ENCODE data around the gene RMP24.
A peak's percentile ranks its signal among the peaks of the same experiment; 100 is the strongest.

The RMP24 gene

GRCh38 chr18:35972197-35973000, at the start of gene RMP24 (continued):
- TF ChIP-seq ZBTB10 (CRISPR knock-in tag; IDR thresholded peaks at IDR 0.05; ENCODE audit: borderline replicate concordance) (peak; percentile 83), CHD4 (IDR thresholded peaks at IDR 0.05; ENCODE audit: borderline replicate concordance, low read length) (no peak), SUZ12 (IDR thresholded peaks at IDR 0.05; ENCODE audit: low read depth, low read length) (no peak), ZNF616 (CRISPR knock-in tag; IDR thresholded peaks at IDR 0.05; ENCODE audit: low read depth) (0 out of 2 replicates have a peak, but pooled peaks have one; percentile 27), ZNF543 (CRISPR knock-in tag; IDR thresholded peaks at IDR 0.05) (peak; percentile 96), HIVEP1 (CRISPR knock-in tag; IDR thresholded peaks at IDR 0.05) (peak; percentile 69; the same call in 1 of the 2 replicates), ZNF383 (CRISPR knock-in tag; IDR thresholded peaks at IDR 0.05; ENCODE audit: borderline replicate concordance) (no peak), ZNF784 (CRISPR knock-in tag; IDR thresholded peaks at IDR 0.05; ENCODE audit: borderline replicate concordance) (no peak; the same call in 1 of the 2 replicates), PLRG1 (conservative IDR thresholded peaks at IDR 0.05) (no peak), CREM (IDR thresholded peaks at IDR 0.05) (peak; percentile 70), CREM (CRISPR knock-in tag; IDR thresholded peaks at IDR 0.05) (no peak), NCOA5 (CRISPR knock-in tag; IDR thresholded peaks at IDR 0.05) (no peak)
- TF ChIP-seq, protein P1, sequence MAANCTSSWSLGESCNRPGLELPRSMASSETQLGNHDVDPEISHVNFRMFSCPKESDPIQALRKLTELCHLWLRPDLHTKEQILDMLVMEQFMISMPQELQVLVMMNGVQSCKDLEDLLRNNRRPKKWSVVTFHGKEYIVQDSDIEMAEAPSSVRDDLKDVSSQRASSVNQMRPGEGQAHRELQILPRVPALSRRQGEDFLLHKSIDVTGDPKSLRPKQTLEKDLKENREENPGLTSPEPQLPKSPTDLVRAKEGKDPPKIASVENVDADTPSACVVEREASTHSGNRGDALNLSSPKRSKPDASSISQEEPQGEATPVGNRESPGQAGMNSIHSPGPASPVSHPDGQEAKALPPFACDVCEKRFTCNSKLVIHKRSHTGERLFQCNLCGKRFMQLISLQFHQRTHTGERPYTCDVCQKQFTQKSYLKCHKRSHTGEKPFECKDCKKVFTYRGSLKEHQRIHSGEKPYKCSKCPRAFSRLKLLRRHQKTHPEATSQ (CRISPR knock-in tag; IDR thresholded peaks at IDR 0.05; ENCODE audit: borderline replicate concordance) = peak; percentile 79; the same call in 1 of the 2 replicates
- TF ChIP-seq, protein P2, sequence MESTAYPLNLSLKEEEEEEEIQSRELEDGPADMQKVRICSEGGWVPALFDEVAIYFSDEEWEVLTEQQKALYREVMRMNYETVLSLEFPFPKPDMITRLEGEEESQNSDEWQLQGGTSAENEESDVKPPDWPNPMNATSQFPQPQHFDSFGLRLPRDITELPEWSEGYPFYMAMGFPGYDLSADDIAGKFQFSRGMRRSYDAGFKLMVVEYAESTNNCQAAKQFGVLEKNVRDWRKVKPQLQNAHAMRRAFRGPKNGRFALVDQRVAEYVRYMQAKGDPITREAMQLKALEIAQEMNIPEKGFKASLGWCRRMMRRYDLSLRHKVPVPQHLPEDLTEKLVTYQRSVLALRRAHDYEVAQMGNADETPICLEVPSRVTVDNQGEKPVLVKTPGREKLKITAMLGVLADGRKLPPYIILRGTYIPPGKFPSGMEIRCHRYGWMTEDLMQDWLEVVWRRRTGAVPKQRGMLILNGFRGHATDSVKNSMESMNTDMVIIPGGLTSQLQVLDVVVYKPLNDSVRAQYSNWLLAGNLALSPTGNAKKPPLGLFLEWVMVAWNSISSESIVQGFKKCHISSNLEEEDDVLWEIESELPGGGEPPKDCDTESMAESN (CRISPR knock-in tag; conservative IDR thresholded peaks at IDR 0.05) = peak; percentile 48; the same call in 1 of the 2 replicates
- TF ChIP-seq, protein P3, sequence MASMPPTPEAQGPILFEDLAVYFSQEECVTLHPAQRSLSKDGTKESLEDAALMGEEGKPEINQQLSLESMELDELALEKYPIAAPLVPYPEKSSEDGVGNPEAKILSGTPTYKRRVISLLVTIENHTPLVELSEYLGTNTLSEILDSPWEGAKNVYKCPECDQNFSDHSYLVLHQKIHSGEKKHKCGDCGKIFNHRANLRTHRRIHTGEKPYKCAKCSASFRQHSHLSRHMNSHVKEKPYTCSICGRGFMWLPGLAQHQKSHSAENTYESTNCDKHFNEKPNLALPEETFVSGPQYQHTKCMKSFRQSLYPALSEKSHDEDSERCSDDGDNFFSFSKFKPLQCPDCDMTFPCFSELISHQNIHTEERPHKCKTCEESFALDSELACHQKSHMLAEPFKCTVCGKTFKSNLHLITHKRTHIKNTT (CRISPR knock-in tag; IDR thresholded peaks at IDR 0.05) = no peak
- TF ChIP-seq, protein P4, sequence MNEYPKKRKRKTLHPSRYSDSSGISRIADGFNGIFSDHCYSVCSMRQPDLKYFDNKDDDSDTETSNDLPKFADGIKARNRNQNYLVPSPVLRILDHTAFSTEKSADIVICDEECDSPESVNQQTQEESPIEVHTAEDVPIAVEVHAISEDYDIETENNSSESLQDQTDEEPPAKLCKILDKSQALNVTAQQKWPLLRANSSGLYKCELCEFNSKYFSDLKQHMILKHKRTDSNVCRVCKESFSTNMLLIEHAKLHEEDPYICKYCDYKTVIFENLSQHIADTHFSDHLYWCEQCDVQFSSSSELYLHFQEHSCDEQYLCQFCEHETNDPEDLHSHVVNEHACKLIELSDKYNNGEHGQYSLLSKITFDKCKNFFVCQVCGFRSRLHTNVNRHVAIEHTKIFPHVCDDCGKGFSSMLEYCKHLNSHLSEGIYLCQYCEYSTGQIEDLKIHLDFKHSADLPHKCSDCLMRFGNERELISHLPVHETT (CRISPR knock-in tag; conservative IDR thresholded peaks at IDR 0.05) = peak; percentile 83
